Ascending aorta (tissue), 2 donors: Measurements from ENCODE around the gene DIAPH2. TPM values are rescaled to one million over a fixed set of nuclear protein-coding genes. Genes with fewer than 3 reads are reported as not detected.

ENCODE experiments used
- DNase-seq, 2 donors: peaks; one replicate each; pipeline ENCODE4 v3.0.0-alpha.2; 2019; ENCODE audit warnings: low spot score in 2 of 2
- H3K27ac ChIP-seq, 2 donors: fragments of 200-600 bp; sonication (generic); one replicate each; pipeline ENCODE4 v1.5.1; 2016 to 2017; ENCODE audit warnings: mild to moderate bottlenecking in 1 of 2
- H3K27me3 ChIP-seq: fragments of 200-600 bp; sonication (generic); one replicate; pipeline ENCODE4 v1.5.1; 2017
- H3K36me3 ChIP-seq, 2 donors: fragments of 200-600 bp; sonication (generic); one replicate each; pipeline ENCODE4 v1.5.1; 2016
- H3K4me1 ChIP-seq, 2 donors: fragments of 200-600 bp; sonication (generic); one replicate each; pipeline ENCODE4 v1.5.1; 2016 to 2017; ENCODE audit warnings: mild to moderate bottlenecking in 1 of 2
- H3K4me3 ChIP-seq, 2 donors: fragments of 200-600 bp; sonication (generic); one replicate each; pipeline ENCODE4 v1.5.1; 2016 to 2017; ENCODE audit warnings: mild to moderate bottlenecking in 1 of 2
- H3K9me3 ChIP-seq, 2 donors: fragments of 200-600 bp; sonication (generic); one replicate each; pipeline ENCODE4 v1.5.1; 2016
- CTCF ChIP-seq, 3 experiments: fragments of 200-600 bp in 2 of 3; fragments of 450-650 bp in 1 of 3; sonication (generic) in 2 of 3; IDR thresholded peaks; one replicate each; pipeline ENCODE4 v1.5.1; 2016 to 2019; ENCODE audit warnings: antibody characterized with exemption in 3 of 3, mild to moderate bottlenecking in 1 of 3, moderate library complexity in 1 of 3
- intact Hi-C: fragments of 100-400 bp; cut with DNase I; formaldehyde crosslinking; loops from one replicate; pipeline ENCODE4 v1.15.1; 2023
- total RNA-seq: library from RNA; depleted of rRNA; stranded (reverse); fragments of >200 nt; gene quantifications from one replicate; pipeline ENCODE4 v1.1.0, GENCODE V29; 2016

The DIAPH2 gene
- total RNA-seq, 1 donor from 2014 or later: 27.9 TPM

- H3K27me3 ChIP-seq: no peaks in the 10 kb centered on the region
- no peak overlapping the region for H3K4me3 ChIP-seq
- TF ChIP-seq CTCF (IDR thresholded peaks at IDR 0.05): no peak
- no peak overlapping the region for H3K27ac ChIP-seq
- H3K9me3 ChIP-seq: no peaks in the 10 kb centered on the region
- DNase-seq: no peak
- intact Hi-C loops: no loop called here
- no peaks in the 10 kb centered on the region for H3K4me1 ChIP-seq
- no peaks in the 10 kb centered on the region for H3K36me3 ChIP-seq
These were observed 944.4 kb downstream of the DIAPH2 start for GRCh38 chrX:97628807-97629596.

- Histone ChIP-seq H3K9me3 (no peaks in the 10 kb centered on the region), H3K27me3 (no peaks in the 10 kb centered on the region), H3K4me1 (no peaks in the 10 kb centered on the region), H3K36me3 (no peaks in the 10 kb centered on the region), H3K27ac (no peak overlapping the region), H3K4me3 (no peak overlapping the region)
- no peak for DNase-seq
- TF ChIP-seq CTCF (IDR thresholded peaks at IDR 0.05): no peak
- intact Hi-C loops: no loop called here
These were observed 944.9 kb downstream of the DIAPH2 start for GRCh38 chrX:97629597-97629985.

- no peaks in the 10 kb centered on the region for H3K4me1 ChIP-seq
- H3K4me3 ChIP-seq: no peak overlapping the region
- no peak for TF ChIP-seq CTCF (IDR thresholded peaks at IDR 0.05)
- H3K36me3 ChIP-seq: no peaks in the 10 kb centered on the region
- intact Hi-C loops: no loop called here
- no peak overlapping the region for H3K27ac ChIP-seq
- H3K9me3 ChIP-seq: no peaks in the 10 kb centered on the region
- no peaks in the 10 kb centered on the region for H3K27me3 ChIP-seq
- DNase-seq: no peak
These were observed 949.2 kb downstream of the DIAPH2 start for GRCh38 chrX:97633798-97634197.

GRCh38 chrX:97636473-97637140 is 952.0 kb downstream of the DIAPH2 start:
- intact Hi-C loops: no loop called here
- Histone ChIP-seq H3K9me3 (no peaks in the 10 kb centered on the region), H3K4me1 (no peaks in the 10 kb centered on the region), H3K36me3 (no peaks in the 10 kb centered on the region), H3K27ac (no peak overlapping the region), H3K27me3 (no peaks in the 10 kb centered on the region), H3K4me3 (no peak overlapping the region)
- no peak for DNase-seq
- no peak for TF ChIP-seq CTCF (IDR thresholded peaks at IDR 0.05)

GRCh38 chrX:97637289-97637688 is 952.6 kb downstream of the DIAPH2 start:
- Histone ChIP-seq H3K9me3 (no peaks in the 10 kb centered on the region), H3K4me1 (no peaks in the 10 kb centered on the region), H3K27me3 (no peaks in the 10 kb centered on the region), H3K36me3 (no peaks in the 10 kb centered on the region), H3K4me3 (no peak overlapping the region), H3K27ac (no peak overlapping the region)
- no peak for TF ChIP-seq CTCF (IDR thresholded peaks at IDR 0.05)
- no peak for DNase-seq
- intact Hi-C loops: no loop called here
